HCT116 (cell line): ENCODE data around the gene HPS5. TPM values are rescaled to one million over a fixed set of nuclear protein-coding genes. Genes with fewer than 3 reads are reported as not detected.

ENCODE experiments used
- ATAC-seq: fragments of 200-7000 bp; cut with Tn5 transposase; 2 replicates; pipeline ENCODE4 v1.9.1; 2020; ENCODE audit warnings: mild to moderate bottlenecking, moderate library complexity
- BruUV-seq: library from RNA; stranded (reverse); fragments of 400-500 nt; replicated peaks from 2 replicates; lab custom pipeline; 2021; lab: Mats Ljungman, UMichigan
- CTCF ChIA-PET: fragments of 300-600 bp; sonication (Branson Sonifier 250); formaldehyde crosslinking; loops from one replicate; lab custom pipeline; 2021; ENCODE audit warnings: antibody characterized with exemption; lab: Charles Lee
- POLR2A ChIA-PET: fragments of 300-600, 350-600 bp; sonication (Branson Sonifier 250); formaldehyde crosslinking; loops from one replicate; lab custom pipeline; 2021; ENCODE audit warnings: antibody characterized with exemption; lab: Charles Lee
- RAD21 ChIA-PET, 2 experiments: fragments of 300-600 bp; sonication (Branson Sonifier 250); formaldehyde crosslinking; loops; one replicate each; lab custom pipeline; 2023; ENCODE audit warnings: low total read pairs in 2 of 2; ENCODE audit not compliant: uncharacterized antibody in 2 of 2, unreplicated experiment in 2 of 2, low non-redundant PET in 1 of 2; lab: Charles Lee
- DNase-seq: peaks from one replicate; pipeline ENCODE4 v3.0.0-alpha.2; 2010; ENCODE audit warnings: low read depth, low spot score
- H2AFZ ChIP-seq: fragments of 200-600 bp; shearing (Covaris generic), sonication (generic); 2 replicates; pipeline ENCODE4 v1.6.1; 2017; ENCODE audit warnings: low read depth, mixed run types, mixed read lengths, antibody characterized with exemption, low read length; ENCODE audit not compliant: poor library complexity, severe bottlenecking
- H3K27ac ChIP-seq: 2 replicates; pipeline ENCODE4 v1.5.1; 2012; ENCODE audit warnings: low read depth, low read length
- H3K27me3 ChIP-seq: fragments of 200-600 bp; sonication (generic); 2 replicates; pipeline ENCODE4 v1.6.1; 2016; ENCODE audit warnings: mixed run types, low read length, mixed read lengths; ENCODE audit not compliant: insufficient read depth
- H3K36me3 ChIP-seq, 2 experiments: fragments of 200-500 bp in 1 of 2; fragments of 200-600 bp in 1 of 2; sonication (Bioruptor generic) in 1 of 2; sonication (generic) in 1 of 2; 2 replicates each; pipeline versions ENCODE4 v1.5.1 to v1.6.1; 2014 to 2016; ENCODE audit warnings: low read length in 2 of 2, inconsistent platforms in 1 of 2, mixed read lengths in 1 of 2, mixed run types in 1 of 2; ENCODE audit not compliant: insufficient read depth in 2 of 2, control insufficient read depth in 1 of 2
- H3K4me1 ChIP-seq, 2 experiments: fragments of 200-600 bp in 1 of 2; sonication (generic) in 1 of 2; 2 replicates each; pipeline versions ENCODE4 v1.5.1 to v1.6.1; 2012 to 2017; ENCODE audit warnings: low read length in 2 of 2, inconsistent platforms in 1 of 2, mild to moderate bottlenecking in 1 of 2, mixed read lengths in 1 of 2, mixed run types in 1 of 2, moderate library complexity in 1 of 2; ENCODE audit not compliant: insufficient read depth in 2 of 2, control insufficient read depth in 1 of 2
- H3K4me2 ChIP-seq: fragments of 200-600 bp; sonication (generic); 2 replicates; pipeline ENCODE4 v1.6.1; 2017; ENCODE audit warnings: mixed run types, low read length, mixed read lengths
- H3K4me3 ChIP-seq, 2 experiments: fragments of 200-600 bp in 1 of 2; sonication (generic) in 1 of 2; replicated peaks in 1 of 2; 2 replicates each; pipeline ENCODE4 v1.5.1; 2011 to 2016; ENCODE audit warnings: low read length in 2 of 2, control low read depth in 1 of 2, low read depth in 1 of 2, mild to moderate bottlenecking in 1 of 2, mixed read lengths in 1 of 2, mixed run types in 1 of 2
- H3K79me2 ChIP-seq: fragments of 200-600 bp; sonication (generic); 2 replicates; pipeline ENCODE4 v1.6.1; 2017; ENCODE audit warnings: mild to moderate bottlenecking, mixed run types, low read length, moderate library complexity, mixed read lengths; ENCODE audit not compliant: insufficient read depth
- H3K9ac ChIP-seq: fragments of 200-600 bp; sonication (generic); 2 replicates; pipeline ENCODE4 v1.6.1; 2016; ENCODE audit warnings: low read length, mixed read lengths
- H3K9me2 ChIP-seq: fragments of 200-600 bp; sonication (generic), shearing (Covaris generic); 2 replicates; pipeline ENCODE4 v1.6.1; 2017; ENCODE audit warnings: mixed run types, mild to moderate bottlenecking, moderate library complexity; ENCODE audit not compliant: insufficient read depth
- H3K9me3 ChIP-seq, 2 experiments: fragments of 200-500 bp in 1 of 2; fragments of 200-600 bp in 1 of 2; sonication (Bioruptor generic) in 1 of 2; sonication (generic) in 1 of 2; 2 replicates each; pipeline ENCODE4 v1.6.1; 2014 to 2017; ENCODE audit warnings: low read length in 2 of 2, mixed read lengths in 2 of 2, inconsistent platforms in 1 of 2, low read depth in 1 of 2, mild to moderate bottlenecking in 1 of 2, mixed run types in 1 of 2, moderate library complexity in 1 of 2; ENCODE audit not compliant: control insufficient read depth in 1 of 2, insufficient read depth in 1 of 2
- H4K20me1 ChIP-seq: fragments of 200-600 bp; sonication (generic), shearing (Covaris generic); 2 replicates; pipeline ENCODE4 v1.6.1; 2017; ENCODE audit warnings: mixed run types, mild to moderate bottlenecking, moderate library complexity; ENCODE audit not compliant: insufficient read depth
- CBX3 ChIP-seq: IDR thresholded peaks from 2 replicates; pipeline ENCODE4 v1.6.1; 2012; ENCODE audit warnings: low read depth
- CEBPB ChIP-seq: IDR thresholded peaks from 2 replicates; pipeline ENCODE4 v1.6.1; 2012; ENCODE audit warnings: low read depth
- CTCF ChIP-seq, 3 experiments: fragments of 200-600 bp in 1 of 3; sonication (generic) in 1 of 3; IDR thresholded peaks in 2 of 3; conservative IDR thresholded peaks in 1 of 3; 2 replicates each; pipeline ENCODE4 v1.5.1; 2012 to 2017; ENCODE audit warnings: low read depth in 2 of 3, low read length in 2 of 3, antibody characterized with exemption in 1 of 3, borderline replicate concordance in 1 of 3, control low read depth in 1 of 3, mild to moderate bottlenecking in 1 of 3, mixed read lengths in 1 of 3, mixed run types in 1 of 3, moderate library complexity in 1 of 3; ENCODE audit not compliant: insufficient read depth in 1 of 3
- FOSL1 ChIP-seq: IDR thresholded peaks from 2 replicates; pipeline ENCODE4 v1.6.1; 2012; ENCODE audit warnings: low read depth
- JUND ChIP-seq: IDR thresholded peaks from 2 replicates; pipeline ENCODE4 v1.6.1; 2012
- POLR2AphosphoS5 ChIP-seq: IDR thresholded peaks from 2 replicates; pipeline ENCODE4 v1.6.1; 2011; ENCODE audit warnings: mild to moderate bottlenecking, low read depth, low read length, moderate library complexity
- RAD21 ChIP-seq: IDR thresholded peaks from 2 replicates; pipeline ENCODE4 v1.6.1; 2012; ENCODE audit warnings: low read depth, mild to moderate bottlenecking
- TCF7L2 ChIP-seq: IDR thresholded peaks from 2 replicates; pipeline ENCODE4 v1.7.0; 2011; ENCODE audit warnings: borderline replicate concordance, inconsistent platforms; ENCODE audit not compliant: insufficient read depth, insufficient read length; ENCODE audit errors: extremely low read depth
- ZNF274 ChIP-seq: fragments of 200-500 bp; sonication (Bioruptor generic); IDR thresholded peaks from 2 replicates; pipeline ENCODE4 v1.6.1; 2014; ENCODE audit warnings: mild to moderate bottlenecking, low read depth, low read length, inconsistent platforms
- intact Hi-C: fragments of 100-400 bp; cut with micrococcal nuclease; formaldehyde crosslinking; loops from 2 replicates; pipeline ENCODE4 v1.10.0; 2022
- total RNA-seq: library from RNA; stranded (reverse); gene quantifications from one replicate; pipeline ENCODE4 v1.2.1, GENCODE V29; 2021; ENCODE audit not compliant: unreplicated experiment

The HPS5 gene
- total RNA-seq, 1 experiment from 2014 or later, result 19.6 TPM

- H3K36me3 ChIP-seq, result peaks cover 3 to 6% of the 10 kb centered on the region in 2 experiments; a peak in 1 of 4 replicates
- intact Hi-C loops, result no loop called here
- peaks cover 2 to 14% of the 10 kb centered on the region in 2 experiments; a peak in 3 of 4 replicates for H3K4me1 ChIP-seq
- peaks cover 74% of the 10 kb centered on the region for H3K79me2 ChIP-seq
- no TSS peak for BruUV-seq
- H3K9ac ChIP-seq, result no peak overlapping the region
- CTCF ChIA-PET, result no interaction called here
- no peak for ATAC-seq
- no peak overlapping the region for H3K4me2 ChIP-seq
- H3K27me3 ChIP-seq, result no peaks in the 10 kb centered on the region
- TF ChIP-seq JUND (no peak), CEBPB (no peak), POLR2AphosphoS5 (no peak), CBX3 (no peak), CTCF (IDR thresholded peaks at IDR 0.05 in 2 of 3, conservative IDR thresholded peaks at IDR 0.05 in 1 of 3; ENCODE audit: borderline replicate concordance in 1 of 3, insufficient read depth in 1 of 3, low read depth in 2 of 3, low read length in 2 of 3) (no peak), RAD21 (no peak), ZNF274 (no peak), FOSL1 (no peak), TCF7L2 (no peak)
- no peaks in the 10 kb centered on the region for H3K9me3 ChIP-seq
- no peaks in the 10 kb centered on the region for H4K20me1 ChIP-seq
- H3K4me3 ChIP-seq, result no peak overlapping the region
- H3K9me2 ChIP-seq, result no peaks in the 10 kb centered on the region
- DNase-seq, result no peak
- no peak overlapping the region for H2AFZ ChIP-seq
- POLR2A ChIA-PET, result interaction anchor here (0.8 kb wide), 1 partner anchor 9 kb away, joined by 4 read pairs; no protein-coding TSS in a partner anchor
- RAD21 ChIA-PET, result no interaction called here
- no peak overlapping the region for H3K27ac ChIP-seq
These were observed 6.0 kb downstream of the HPS5 start for GRCh38 chr11:18315893-18316292.
